SH-SY5Y (cell line): ENCODE measurements around the gene TMED10.

Experiments
- GATA2 ChIP-seq: IDR thresholded peaks from 2 replicates; pipeline ENCODE4 v1.6.1; 2011; ENCODE audit warnings: mild to moderate bottlenecking, low read depth, low read length
- GATA3 ChIP-seq: IDR thresholded peaks from 2 replicates; pipeline ENCODE4 v1.6.1; 2011; ENCODE audit warnings: low read depth, mild to moderate bottlenecking, low read length, moderate library complexity

DNA sequence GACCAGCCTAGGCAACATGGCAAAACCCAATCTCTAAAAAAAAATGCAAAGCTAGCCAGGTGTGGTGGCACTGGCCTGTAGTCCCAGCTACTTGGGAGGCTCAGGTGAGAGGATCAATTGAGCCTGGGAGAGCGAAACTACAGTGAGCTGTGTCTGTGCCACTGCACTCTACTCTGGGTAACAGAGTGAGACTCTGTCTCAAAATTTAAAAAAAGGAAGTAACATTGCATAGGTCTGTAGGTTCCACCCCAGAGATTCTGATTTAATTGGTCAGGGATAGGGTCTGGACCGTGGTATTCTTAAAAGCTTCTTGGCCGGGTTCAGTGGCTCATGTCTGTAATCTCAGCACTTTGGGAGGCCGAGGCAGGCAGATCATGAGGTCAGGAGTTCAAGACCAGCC lies 80.7 kb downstream of the TMED10 start:
- TF ChIP-seq GATA2 (no peak), GATA3 (no peak)
